ENCODE results near the gene RIPOR2.

Gene RIPOR2

GRCh38 chr6:24935366-24936152 is at the start of gene RIPOR2:
TSS of gene RIPOR2 (minus strand) at chr6:24935960. CDS start at chr6:24935898, 62 bp downstream.
- H3K4me3 ChIP-seq (replicated peaks; ENCODE audit: low read depth, low read length) = no peak within 1 kb of the TSS
- DNase-seq (ENCODE audit: extremely low read depth, low read depth) = no peak
- no peak for TF ChIP-seq CTCF (IDR thresholded peaks at IDR 0.05; ENCODE audit: low read depth, low read length, missing control alignments)

DNA sequence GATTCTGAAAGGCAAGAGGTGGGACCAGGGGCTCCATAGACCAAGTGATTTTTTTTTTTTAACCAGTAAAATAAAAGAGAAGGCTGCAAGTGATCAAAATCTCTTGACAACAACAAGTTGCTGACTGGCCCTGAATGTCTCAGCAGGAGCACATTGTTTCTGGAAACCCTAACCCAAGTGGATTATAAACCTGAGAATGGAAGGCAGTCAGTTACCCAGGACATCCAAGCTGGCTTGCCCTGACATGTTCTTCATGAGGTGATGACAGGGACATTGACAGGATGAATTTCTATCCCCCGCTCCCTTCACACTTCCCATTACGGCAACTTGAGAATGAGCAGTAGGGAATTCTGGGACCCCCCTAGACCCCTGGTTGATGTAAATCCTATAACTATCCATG is 49.6 kb upstream of the RIPOR2 start:
- H3K4me3 ChIP-seq (replicated peaks; ENCODE audit: low read depth, low read length) = no peak overlapping the region
- no peak for DNase-seq (ENCODE audit: extremely low read depth, low read depth)
- TF ChIP-seq CTCF (IDR thresholded peaks at IDR 0.05; ENCODE audit: low read depth, low read length, missing control alignments) = no peak

DNA sequence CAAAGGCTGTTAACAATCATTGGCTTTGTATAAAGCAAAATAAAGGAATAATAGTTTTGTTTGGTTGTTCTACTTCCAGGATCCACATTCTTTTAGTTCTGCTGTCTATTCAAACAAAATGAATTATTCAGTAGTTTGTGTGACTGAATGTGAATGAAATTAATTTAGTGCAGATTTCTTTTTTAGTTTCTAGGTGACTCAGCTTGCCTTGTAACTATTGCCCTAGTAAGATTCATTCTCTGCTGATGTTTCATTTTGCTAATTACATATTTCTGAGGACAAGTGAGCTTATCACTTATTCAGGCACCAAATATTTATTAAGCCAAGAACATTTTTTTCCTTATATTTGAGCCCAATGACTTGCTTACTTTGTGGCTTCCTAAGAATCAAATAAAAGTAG is 46.5 kb upstream of the RIPOR2 start:
- DNase-seq (ENCODE audit: extremely low read depth, low read depth) = no peak
- no peak for TF ChIP-seq CTCF (IDR thresholded peaks at IDR 0.05; ENCODE audit: low read depth, low read length, missing control alignments)
- no peak overlapping the region for H3K4me3 ChIP-seq (replicated peaks; ENCODE audit: low read depth, low read length)

- H3K4me3 ChIP-seq (replicated peaks; ENCODE audit: low read depth, low read length) = no peak overlapping the region
- TF ChIP-seq CTCF (IDR thresholded peaks at IDR 0.05; ENCODE audit: low read depth, low read length, missing control alignments) = no peak
- DNase-seq (ENCODE audit: extremely low read depth, low read depth) = no peak
Measured at GRCh38 chr6:24981386-24981760, 45.6 kb upstream of the RIPOR2 start.

DNA sequence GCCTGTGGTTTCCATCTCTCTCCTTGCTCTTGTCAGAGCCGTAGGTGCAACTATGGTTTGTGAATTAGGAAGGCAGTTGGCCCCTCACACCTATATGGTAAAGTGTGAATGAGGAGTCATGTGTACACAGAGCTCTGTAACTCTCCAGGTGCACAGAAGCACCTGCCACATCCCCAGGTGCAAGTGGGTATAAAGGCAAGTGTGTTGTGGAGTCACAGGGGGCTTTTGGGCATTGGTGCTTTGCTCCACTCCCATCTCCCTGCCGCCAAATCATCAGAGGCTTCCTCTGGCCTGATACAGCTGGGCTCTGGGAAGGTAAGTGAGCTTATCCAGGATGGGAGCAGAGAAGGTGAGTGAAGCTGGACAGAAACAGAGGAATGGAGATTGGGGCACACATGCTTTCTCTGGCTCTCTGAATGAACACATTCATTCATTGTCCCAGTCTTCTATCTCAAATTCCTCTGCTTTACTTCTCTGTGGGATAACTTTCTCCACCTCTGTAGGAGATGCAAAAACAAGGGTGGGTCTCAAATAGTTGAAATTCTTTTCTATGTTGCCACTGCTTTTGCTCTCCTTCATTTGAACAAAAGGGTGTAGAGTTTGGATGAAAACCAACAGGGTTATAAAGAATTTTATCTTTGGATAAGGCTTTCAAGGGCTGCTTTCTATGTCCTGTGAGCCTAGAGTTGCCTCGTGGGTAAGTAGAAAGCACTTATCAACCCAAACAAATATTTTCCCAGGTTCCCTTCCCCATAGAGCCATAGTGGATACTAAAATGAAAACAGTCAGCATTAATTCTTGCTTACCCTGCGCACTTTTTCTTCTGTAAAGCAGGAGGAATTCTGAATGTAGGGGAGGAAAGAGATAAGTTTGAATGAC is 45.0 kb upstream of the RIPOR2 start:
- no peak overlapping the region for H3K4me3 ChIP-seq (replicated peaks; ENCODE audit: low read depth, low read length)
- DNase-seq (ENCODE audit: extremely low read depth, low read depth) = no peak
- no peak for TF ChIP-seq CTCF (IDR thresholded peaks at IDR 0.05; ENCODE audit: low read depth, low read length, missing control alignments)

- no peak overlapping the region for H3K4me3 ChIP-seq (replicated peaks; ENCODE audit: low read depth, low read length)
- no peak for TF ChIP-seq CTCF (IDR thresholded peaks at IDR 0.05; ENCODE audit: low read depth, low read length, missing control alignments)
- DNase-seq (ENCODE audit: extremely low read depth, low read depth) = no peak
Measured at GRCh38 chr6:24979176-24979575, 43.4 kb upstream of the RIPOR2 start.

All from HFF-Myc (cell line).